ENCODE data around the gene NR1I2. TPM values are rescaled to one million over a fixed set of nuclear protein-coding genes. Genes with fewer than 3 reads are reported as not detected.

Gene NR1I2
- polyA plus RNA-seq, 3 donors = 0.07 TPM; not detected in 2

- intact Hi-C loops (cut with micrococcal nuclease) = no loop called here
- DNase-seq = no peak
- no peaks in the 10 kb centered on the region for H3K36me3 Mint-ChIP-seq
- Histone ChIP-seq H3K27ac (ENCODE audit: low read depth in 1 of 2, low read length in 2 of 2) (no peak overlapping the region), H3K9me3 (replicated peaks in 1 of 2; ENCODE audit: control insufficient read depth in 1 of 2, insufficient read depth in 1 of 2, low read length in 2 of 2) (no peaks in the 10 kb centered on the region), H3K4me1 (ENCODE audit: control insufficient read depth in 1 of 2, insufficient read depth in 2 of 2, low read length in 2 of 2) (peaks cover 13 to 17% of the 10 kb centered on the region in 2 donors), H3K9ac (ENCODE audit: insufficient read depth, low read length, poor library complexity, severe bottlenecking) (no peak overlapping the region), H3K36me3 (replicated peaks in 1 of 2; ENCODE audit: control insufficient read depth in 1 of 2, insufficient read depth in 2 of 2, low read length in 2 of 2) (no peaks in the 10 kb centered on the region), H3K79me2 (ENCODE audit: insufficient read depth, low read length) (no peaks in the 10 kb centered on the region), H3K4me3 (replicated peaks in 1 of 3; ENCODE audit: low read depth in 2 of 3, low read length in 3 of 3) (no peak overlapping the region), H3K27me3 (ENCODE audit: control insufficient read depth in 2 of 2, insufficient read depth in 2 of 2, low read length in 2 of 2) (no peaks in the 10 kb centered on the region), H2AFZ (ENCODE audit: insufficient read depth, low read depth, low read length, poor library complexity, severe bottlenecking) (no peak overlapping the region), H4K20me1 (ENCODE audit: insufficient read depth, low read length) (no peaks in the 10 kb centered on the region), H3K4me2 (replicated peaks; ENCODE audit: extremely low read depth, low read length, poor library complexity, severe bottlenecking) (no peak overlapping the region)
- H3K27me3 Mint-ChIP-seq (ENCODE audit: low read depth in 3 of 3) = peaks cover 0 to 3% (median 0%) of the 10 kb centered on the region in 3 donors
- TF ChIP-seq, protein P1, sequence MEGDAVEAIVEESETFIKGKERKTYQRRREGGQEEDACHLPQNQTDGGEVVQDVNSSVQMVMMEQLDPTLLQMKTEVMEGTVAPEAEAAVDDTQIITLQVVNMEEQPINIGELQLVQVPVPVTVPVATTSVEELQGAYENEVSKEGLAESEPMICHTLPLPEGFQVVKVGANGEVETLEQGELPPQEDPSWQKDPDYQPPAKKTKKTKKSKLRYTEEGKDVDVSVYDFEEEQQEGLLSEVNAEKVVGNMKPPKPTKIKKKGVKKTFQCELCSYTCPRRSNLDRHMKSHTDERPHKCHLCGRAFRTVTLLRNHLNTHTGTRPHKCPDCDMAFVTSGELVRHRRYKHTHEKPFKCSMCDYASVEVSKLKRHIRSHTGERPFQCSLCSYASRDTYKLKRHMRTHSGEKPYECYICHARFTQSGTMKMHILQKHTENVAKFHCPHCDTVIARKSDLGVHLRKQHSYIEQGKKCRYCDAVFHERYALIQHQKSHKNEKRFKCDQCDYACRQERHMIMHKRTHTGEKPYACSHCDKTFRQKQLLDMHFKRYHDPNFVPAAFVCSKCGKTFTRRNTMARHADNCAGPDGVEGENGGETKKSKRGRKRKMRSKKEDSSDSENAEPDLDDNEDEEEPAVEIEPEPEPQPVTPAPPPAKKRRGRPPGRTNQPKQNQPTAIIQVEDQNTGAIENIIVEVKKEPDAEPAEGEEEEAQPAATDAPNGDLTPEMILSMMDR (IDR thresholded peaks at IDR 0.05) = no peak
- H3K9me3 Mint-ChIP-seq = no peaks in the 10 kb centered on the region
- no peak overlapping the region for H3K4me3 Mint-ChIP-seq
- no peak overlapping the region for H3K27ac Mint-ChIP-seq
- peaks cover 30% of the 10 kb centered on the region for H3K4me1 Mint-ChIP-seq
Measured at GRCh38 chr3:119738741-119739140, 43.2 kb upstream of the NR1I2 start.

DNA sequence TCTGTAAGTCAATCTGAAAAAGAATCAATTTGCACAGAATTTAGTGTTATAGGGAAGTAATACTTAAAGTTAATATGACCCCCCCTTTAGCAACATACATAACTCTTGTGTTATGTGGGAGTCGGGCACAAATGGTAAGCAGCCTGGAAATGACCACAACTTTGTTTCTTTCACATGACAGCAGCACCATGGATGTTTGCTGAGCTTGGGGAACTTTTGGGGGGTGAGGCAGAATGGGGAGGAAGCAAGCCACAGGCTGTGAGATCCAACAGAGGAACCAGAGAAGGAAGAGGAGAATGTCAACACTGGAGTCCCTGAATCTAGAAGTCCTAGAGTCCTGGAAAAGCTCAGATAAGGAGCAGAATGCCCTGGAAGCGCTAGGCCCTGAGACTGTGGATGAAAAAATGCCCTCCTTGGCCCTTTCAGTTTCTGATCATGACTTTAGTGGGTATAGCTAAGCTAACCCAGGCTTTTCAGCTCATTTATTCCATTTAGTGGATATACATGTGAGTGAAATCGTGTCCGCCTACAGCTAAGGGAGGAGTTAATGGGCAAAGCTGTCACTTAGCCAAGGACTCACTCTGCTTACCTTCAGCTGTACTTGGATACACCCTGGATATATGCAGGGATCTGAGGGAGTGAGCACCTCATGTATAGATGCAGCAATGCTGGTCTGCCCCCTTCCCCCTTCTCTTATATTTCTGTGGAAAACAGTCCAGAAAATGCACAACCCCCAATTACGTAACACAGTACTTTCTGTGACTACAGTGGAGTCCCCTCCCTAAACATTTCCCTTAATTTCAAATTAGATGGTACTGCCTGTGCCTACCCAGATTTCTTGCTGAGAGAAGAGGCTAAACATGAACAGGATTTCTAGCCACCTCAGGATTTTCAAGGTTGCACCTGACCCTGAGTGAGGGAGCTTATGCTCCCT, 40.0 kb upstream of the NR1I2 start:
- Mint-ChIP-seq H3K4me1 (peaks cover 30% of the 10 kb centered on the region), H3K27ac (peak overlapping the region in 1 of 7 donors; percentile 37), H3K9me3 (no peaks in the 10 kb centered on the region), H3K36me3 (no peaks in the 10 kb centered on the region), H3K4me3 (no peak overlapping the region), H3K27me3 (ENCODE audit: low read depth in 3 of 3) (peaks cover 0 to 4% (median 0%) of the 10 kb centered on the region in 3 donors)
- Histone ChIP-seq H3K27me3 (ENCODE audit: control insufficient read depth in 2 of 2, insufficient read depth in 2 of 2, low read length in 2 of 2) (no peaks in the 10 kb centered on the region), H3K27ac (ENCODE audit: low read depth in 1 of 2, low read length in 2 of 2) (no peak overlapping the region), H2AFZ (ENCODE audit: insufficient read depth, low read depth, low read length, poor library complexity, severe bottlenecking) (peak overlapping the region; percentile 55), H3K36me3 (replicated peaks in 1 of 2; ENCODE audit: control insufficient read depth in 1 of 2, insufficient read depth in 2 of 2, low read length in 2 of 2) (no peaks in the 10 kb centered on the region), H4K20me1 (ENCODE audit: insufficient read depth, low read length) (no peaks in the 10 kb centered on the region), H3K9me3 (replicated peaks in 1 of 2; ENCODE audit: control insufficient read depth in 1 of 2, insufficient read depth in 1 of 2, low read length in 2 of 2) (no peaks in the 10 kb centered on the region), H3K4me2 (replicated peaks; ENCODE audit: extremely low read depth, low read length, poor library complexity, severe bottlenecking) (no peak overlapping the region), H3K9ac (ENCODE audit: insufficient read depth, low read length, poor library complexity, severe bottlenecking) (no peak overlapping the region), H3K4me1 (ENCODE audit: control insufficient read depth in 1 of 2, insufficient read depth in 2 of 2, low read length in 2 of 2) (peaks cover 13 to 17% of the 10 kb centered on the region in 2 donors), H3K79me2 (ENCODE audit: insufficient read depth, low read length) (no peaks in the 10 kb centered on the region), H3K4me3 (replicated peaks in 1 of 3; ENCODE audit: low read depth in 2 of 3, low read length in 3 of 3) (no peak overlapping the region)
- TF ChIP-seq, protein P1 (IDR thresholded peaks at IDR 0.05) = no peak
- WGBS (ENCODE audit: insufficient coverage) = 20% methylated on average over 1 of the region's 5 CpGs
- intact Hi-C loops (cut with micrococcal nuclease) = no loop called here
- peak in 1 of 3 donors; percentile 20 for DNase-seq
